ENCODE measurements around the gene B4GALT5.
"Not testable (repeated sequence)": the region's sequence is repeated elsewhere in the genome, so short reads cannot be mapped to it uniquely, and the experiment has no call there.

The B4GALT5 gene

DNA sequence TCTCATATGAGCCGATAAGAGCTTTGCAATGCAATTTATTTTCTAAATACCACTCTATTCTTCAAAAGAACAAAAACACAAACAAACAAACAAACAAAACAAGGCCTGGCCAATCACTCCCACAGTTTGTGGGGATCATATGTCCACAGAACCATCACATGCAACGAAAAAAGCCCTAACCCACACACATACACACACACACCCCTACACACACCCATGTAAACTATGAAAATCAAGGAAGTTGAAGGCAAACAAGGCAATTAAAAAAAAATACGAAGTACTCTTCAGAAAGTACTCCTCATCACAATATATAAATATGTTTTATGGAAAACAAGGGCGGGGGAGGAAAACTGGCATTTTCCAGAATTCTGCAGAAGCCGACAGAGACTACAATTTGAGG is 79.6 kb downstream of the B4GALT5 start:
- no peak for DNase-seq (ENCODE audit: low read depth)
- H3K4me3 ChIP-seq (ENCODE audit: low read length): no peak overlapping the region

GRCh38 chr20:49633643-49634042 is 80.0 kb downstream of the B4GALT5 start:
- H3K4me3 ChIP-seq (ENCODE audit: low read length): no peak overlapping the region
- TF ChIP-seq, protein P1, sequence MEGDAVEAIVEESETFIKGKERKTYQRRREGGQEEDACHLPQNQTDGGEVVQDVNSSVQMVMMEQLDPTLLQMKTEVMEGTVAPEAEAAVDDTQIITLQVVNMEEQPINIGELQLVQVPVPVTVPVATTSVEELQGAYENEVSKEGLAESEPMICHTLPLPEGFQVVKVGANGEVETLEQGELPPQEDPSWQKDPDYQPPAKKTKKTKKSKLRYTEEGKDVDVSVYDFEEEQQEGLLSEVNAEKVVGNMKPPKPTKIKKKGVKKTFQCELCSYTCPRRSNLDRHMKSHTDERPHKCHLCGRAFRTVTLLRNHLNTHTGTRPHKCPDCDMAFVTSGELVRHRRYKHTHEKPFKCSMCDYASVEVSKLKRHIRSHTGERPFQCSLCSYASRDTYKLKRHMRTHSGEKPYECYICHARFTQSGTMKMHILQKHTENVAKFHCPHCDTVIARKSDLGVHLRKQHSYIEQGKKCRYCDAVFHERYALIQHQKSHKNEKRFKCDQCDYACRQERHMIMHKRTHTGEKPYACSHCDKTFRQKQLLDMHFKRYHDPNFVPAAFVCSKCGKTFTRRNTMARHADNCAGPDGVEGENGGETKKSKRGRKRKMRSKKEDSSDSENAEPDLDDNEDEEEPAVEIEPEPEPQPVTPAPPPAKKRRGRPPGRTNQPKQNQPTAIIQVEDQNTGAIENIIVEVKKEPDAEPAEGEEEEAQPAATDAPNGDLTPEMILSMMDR (conservative IDR thresholded peaks at IDR 0.05; ENCODE audit: low read depth, low read length): no peak
- DNase-seq (ENCODE audit: low read depth): no peak

More for the DNA sequence above, 79.6 kb downstream of the B4GALT5 start:
- TF ChIP-seq, protein P1 (conservative IDR thresholded peaks at IDR 0.05; ENCODE audit: low read depth, low read length): no peak

GRCh38 chr20:49633023-49633422 is 80.7 kb downstream of the B4GALT5 start:
- no peak overlapping the region for H3K4me3 ChIP-seq (ENCODE audit: low read length)
- DNase-seq (ENCODE audit: low read depth): no peak
- TF ChIP-seq, protein P1 (conservative IDR thresholded peaks at IDR 0.05; ENCODE audit: low read depth, low read length): no peak

DNA sequence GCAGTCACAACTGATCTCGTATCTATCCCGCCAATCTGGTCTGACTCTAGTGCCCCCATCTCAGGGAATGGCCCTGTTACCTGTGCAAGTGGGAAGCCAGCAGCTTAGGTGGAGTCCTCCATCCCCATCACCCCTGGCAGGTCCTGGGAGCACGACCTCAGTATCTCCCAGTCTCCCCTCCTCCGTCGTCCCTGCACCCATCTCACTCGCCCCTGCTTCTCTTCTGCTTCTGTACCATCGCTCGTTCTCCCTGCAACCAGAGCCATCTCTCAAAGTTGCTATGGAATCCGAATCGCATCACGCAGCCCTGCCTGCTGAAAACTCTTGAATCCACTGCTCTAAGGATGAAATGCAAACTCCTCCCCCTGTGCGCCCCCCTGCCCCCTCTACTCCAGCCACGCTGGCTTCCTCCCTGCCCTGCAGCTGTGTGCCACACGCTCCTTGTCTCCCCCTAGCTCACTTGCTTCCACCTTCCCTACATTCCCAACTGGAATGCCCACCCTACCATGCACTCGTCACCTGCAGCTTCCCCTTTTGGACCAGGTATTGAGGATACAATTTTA is 81.7 kb downstream of the B4GALT5 start:
- TF ChIP-seq, protein P1 (conservative IDR thresholded peaks at IDR 0.05; ENCODE audit: low read depth, low read length): no peak
- H3K4me3 ChIP-seq (ENCODE audit: low read length): no peak overlapping the region
- no peak for DNase-seq (ENCODE audit: low read depth)

GRCh38 chr20:49631061-49631716 is 82.5 kb downstream of the B4GALT5 start:
- TF ChIP-seq, protein P1 (conservative IDR thresholded peaks at IDR 0.05; ENCODE audit: low read depth, low read length): no peak
- no peak for DNase-seq (ENCODE audit: low read depth)
- no peak overlapping the region for H3K4me3 ChIP-seq (ENCODE audit: low read length)

DNA sequence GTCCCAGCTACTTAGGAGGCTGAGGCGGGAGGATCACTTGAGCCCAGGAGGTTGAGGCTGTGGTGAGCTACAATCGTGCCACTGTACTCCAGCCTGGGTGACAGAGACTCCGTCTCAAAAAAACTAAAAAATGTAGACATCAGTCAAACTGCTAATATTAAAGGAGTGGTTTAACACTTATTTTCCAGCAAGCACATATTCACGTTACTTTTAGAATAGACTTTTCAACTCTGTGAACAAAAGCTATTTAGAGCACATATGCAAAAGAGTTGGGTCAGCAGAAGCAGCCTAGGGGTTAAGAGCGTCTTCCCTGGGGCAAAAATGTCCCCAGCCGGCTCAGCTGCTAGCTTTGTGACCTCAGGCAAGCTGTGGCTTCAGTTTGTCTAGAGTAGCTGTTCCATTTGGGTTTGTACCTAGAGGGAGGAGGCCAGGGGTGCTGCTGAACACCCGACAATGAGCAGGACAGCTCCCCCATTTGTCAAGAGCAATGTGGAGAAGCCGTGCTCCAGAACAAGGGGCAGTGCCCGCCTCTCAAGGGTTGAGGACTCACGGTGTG is 83.2 kb downstream of the B4GALT5 start:
- no peak for DNase-seq (ENCODE audit: low read depth)
- TF ChIP-seq, protein P1 (conservative IDR thresholded peaks at IDR 0.05; ENCODE audit: low read depth, low read length): no peak
- no peak overlapping the region for H3K4me3 ChIP-seq (ENCODE audit: low read length)

GRCh38 chr20:49629606-49630005 is 84.1 kb downstream of the B4GALT5 start:
- no peak for DNase-seq (ENCODE audit: low read depth)
- no peak overlapping the region for H3K4me3 ChIP-seq (ENCODE audit: low read length)
- TF ChIP-seq, protein P1 (conservative IDR thresholded peaks at IDR 0.05; ENCODE audit: low read depth, low read length): no peak

DNA sequence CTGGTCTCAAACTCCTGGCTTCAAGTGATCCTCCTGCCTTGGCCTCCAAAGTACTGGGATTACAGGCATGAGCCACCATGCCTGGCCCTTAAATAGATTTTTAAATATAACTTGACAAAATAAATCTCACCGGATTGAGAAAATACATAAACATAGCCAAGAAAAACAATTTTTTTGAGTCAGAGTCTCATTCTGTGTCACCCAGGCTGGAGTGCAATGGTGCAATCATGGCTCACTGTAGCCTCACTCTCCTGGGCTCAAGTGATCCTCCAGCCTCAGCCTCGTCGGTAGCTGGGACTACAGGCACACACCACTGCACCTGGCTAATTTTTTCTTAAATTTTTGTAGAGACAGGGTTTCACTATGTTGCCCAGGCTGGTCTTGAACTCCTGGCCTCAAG is 85.4 kb downstream of the B4GALT5 start:
- H3K4me3 ChIP-seq (ENCODE audit: low read length); DNase-seq (ENCODE audit: low read depth): not testable (repeated sequence)
